ENCODE results near the gene CROCC2.

DNA sequence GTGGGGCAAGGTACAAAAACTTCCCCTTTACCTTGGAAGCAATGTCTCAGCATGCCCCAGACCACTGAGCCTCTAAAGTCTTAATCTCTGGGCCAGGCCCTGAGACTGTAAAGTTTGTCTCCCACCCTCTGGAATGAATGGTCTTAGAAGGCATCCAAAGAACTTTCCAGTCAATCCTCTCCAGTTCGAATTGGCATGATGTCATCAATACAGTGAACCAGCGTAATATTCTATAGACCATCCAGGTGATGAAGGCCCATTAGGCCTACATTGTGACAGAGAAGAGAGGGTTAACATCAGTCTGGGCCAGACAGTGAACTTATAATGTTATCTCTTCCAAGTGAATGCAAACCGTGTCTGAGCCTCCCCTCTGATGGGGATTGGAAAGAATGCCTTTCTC, 21.4 kb upstream of the CROCC2 start:
- TF ChIP-seq, protein P1, sequence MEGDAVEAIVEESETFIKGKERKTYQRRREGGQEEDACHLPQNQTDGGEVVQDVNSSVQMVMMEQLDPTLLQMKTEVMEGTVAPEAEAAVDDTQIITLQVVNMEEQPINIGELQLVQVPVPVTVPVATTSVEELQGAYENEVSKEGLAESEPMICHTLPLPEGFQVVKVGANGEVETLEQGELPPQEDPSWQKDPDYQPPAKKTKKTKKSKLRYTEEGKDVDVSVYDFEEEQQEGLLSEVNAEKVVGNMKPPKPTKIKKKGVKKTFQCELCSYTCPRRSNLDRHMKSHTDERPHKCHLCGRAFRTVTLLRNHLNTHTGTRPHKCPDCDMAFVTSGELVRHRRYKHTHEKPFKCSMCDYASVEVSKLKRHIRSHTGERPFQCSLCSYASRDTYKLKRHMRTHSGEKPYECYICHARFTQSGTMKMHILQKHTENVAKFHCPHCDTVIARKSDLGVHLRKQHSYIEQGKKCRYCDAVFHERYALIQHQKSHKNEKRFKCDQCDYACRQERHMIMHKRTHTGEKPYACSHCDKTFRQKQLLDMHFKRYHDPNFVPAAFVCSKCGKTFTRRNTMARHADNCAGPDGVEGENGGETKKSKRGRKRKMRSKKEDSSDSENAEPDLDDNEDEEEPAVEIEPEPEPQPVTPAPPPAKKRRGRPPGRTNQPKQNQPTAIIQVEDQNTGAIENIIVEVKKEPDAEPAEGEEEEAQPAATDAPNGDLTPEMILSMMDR (IDR thresholded peaks at IDR 0.05), result no peak
- TF ChIP-seq POLR2AphosphoS5 (IDR thresholded peaks at IDR 0.05; ENCODE audit: insufficient read depth in 1 of 2, low read depth in 1 of 2) (no peak), POLR2A (IDR thresholded peaks at IDR 0.05) (no peak)
